Cerebellar cortex (tissue), 1 donor: ENCODE measurements around the gene MYLK3.
"Not testable (repeated sequence)": the region's sequence is repeated elsewhere in the genome, so short reads cannot be mapped to it uniquely, and the experiment has no call there.

Experiments used
- DNase-seq: peaks from one replicate; pipeline ENCODE4 v3.0.0-alpha.2; 2015; ENCODE audit warnings: low spot score

Gene MYLK3

GRCh38 chr16:46747777-46748651, at the start of gene MYLK3:
Gene MYLK3, minus strand, starts transcription at chr16:46748344. Its CDS starts 151 bp downstream, at chr16:46748193.
- peak; percentile 84 for DNase-seq

DNA sequence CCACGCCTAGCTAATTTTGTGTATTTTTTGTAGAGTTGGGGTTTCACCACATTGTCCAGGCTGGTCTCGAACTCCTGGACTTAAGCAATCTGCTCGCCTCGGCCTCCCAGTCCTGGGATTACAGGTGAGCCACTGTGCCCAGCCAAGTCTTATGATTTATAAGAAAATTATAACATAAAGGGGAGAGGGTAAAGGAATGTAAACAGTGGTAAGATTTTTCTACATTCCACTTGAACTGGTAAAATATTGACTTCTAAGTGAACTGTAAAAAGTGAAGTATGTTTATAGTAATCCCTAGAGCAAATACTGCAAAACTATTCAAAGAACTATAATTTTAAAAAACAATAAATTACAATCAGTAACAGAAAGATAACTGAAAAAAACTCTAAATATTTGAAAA, 49.4 kb upstream of the MYLK3 start:
- no peak for DNase-seq

DNA sequence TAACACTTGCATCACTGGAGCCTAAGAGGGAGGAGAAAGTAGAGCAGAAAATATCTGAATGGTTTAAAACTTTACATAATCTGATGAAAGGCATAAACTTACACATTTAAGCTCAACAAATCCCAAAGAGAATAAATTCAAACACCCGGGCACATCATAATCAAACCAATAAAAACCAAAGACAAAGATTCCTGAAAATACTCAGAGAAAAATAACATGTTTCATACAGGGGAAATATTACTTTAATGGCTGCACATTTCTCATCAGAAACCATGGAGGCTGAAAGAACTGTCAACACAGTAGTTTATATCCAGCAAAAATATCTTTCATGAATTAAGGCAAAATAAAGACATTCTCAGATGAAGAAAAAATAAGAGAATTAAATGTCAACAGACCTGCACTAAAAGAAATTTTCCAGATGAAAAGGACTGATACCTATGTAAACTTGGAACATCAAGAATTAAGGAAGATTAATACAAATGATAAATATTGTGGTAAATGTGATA, 48.7 kb upstream of the MYLK3 start:
- DNase-seq, result no peak

DNA sequence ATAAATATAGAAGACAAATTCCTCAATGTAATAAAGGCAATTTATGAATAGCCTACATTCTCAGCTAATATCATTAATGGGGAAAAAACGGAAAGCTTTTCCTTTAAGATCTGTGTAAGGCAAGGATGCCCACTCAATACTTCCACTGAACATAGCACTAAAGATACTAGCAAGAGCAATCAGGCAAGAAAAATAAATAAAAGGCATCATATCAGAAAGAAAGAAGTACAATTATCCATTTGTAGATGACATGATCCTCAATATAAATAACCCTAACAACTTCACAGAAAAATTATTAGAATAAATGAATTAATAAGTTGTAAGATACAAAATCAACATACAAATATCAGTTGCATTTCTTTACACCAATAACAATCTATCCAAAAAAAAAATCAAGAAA, 45.7 kb upstream of the MYLK3 start:
- DNase-seq, result no peak

GRCh38 chr16:46790599-46791270, 42.6 kb upstream of the MYLK3 start:
- peak; percentile 9 for DNase-seq

DNA sequence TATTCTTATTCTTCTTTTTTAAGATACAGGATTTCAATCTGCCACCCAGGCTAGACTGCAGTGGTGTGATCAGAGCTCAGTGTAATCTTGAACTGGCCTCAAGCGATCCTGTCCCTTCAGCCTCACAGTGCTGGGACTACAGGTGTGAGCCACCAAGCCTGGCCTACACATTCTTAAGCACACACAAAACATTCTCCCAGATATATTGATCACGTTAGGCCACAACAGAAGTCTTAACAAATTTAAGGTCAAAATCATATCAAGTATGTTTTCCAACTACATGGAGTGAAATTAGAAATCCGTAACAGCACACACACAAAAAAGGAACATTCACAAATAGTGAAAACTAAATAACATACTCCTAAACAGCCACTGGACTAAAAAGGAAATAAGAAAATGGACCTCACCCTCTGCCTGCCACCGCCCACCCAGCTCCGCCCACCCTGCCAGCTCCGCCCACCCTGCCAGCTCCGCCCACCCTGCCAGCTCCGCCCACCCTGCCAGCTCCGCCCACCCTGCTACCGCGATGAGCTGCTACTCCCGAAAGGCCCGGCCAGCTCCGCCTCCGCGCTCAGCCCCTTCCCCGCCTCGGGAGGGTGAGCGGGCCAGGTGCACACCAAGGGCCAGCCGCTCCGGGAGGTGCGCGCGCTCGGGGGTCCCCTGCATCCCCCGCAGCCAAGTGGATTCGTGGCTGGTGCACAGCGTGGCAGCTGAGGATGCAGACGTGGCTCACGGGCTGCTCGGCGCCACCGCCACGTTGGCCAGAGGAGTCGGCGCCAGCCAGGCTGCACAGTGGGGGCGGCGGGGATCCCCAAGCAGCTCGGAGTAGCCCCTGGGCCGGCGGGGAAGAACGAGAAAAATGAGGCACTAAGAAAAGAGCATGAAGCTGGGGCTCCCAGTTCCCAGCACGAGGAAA, 41.6 kb upstream of the MYLK3 start:
- peak; percentile 52 for DNase-seq

DNA sequence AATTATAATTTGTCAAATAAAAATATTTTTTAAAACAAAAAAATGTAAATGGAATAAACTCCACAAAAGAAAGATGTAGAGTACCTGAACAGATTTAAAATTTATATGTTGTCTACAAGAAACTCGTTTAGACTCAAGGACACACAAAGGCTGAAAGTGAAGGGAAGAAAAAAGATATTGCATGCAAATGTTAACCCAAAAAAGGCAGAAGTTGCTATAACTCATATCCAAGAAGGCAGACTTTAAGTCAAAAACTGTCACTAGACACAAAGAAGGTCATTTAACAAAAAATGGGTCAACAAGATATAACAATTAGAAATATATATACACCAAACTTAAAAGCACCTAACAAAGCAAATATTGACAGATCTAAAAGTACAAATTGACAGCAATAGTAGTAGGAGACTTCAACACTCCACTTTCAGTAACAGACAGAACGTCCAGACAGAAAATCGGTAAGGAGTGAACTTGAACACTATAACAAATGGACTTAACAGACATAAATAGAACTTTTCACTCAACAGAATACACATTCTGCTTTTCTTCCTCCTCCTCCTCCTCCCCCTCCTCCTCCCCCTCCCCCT, 40.8 kb upstream of the MYLK3 start:
- no peak for DNase-seq

DNA sequence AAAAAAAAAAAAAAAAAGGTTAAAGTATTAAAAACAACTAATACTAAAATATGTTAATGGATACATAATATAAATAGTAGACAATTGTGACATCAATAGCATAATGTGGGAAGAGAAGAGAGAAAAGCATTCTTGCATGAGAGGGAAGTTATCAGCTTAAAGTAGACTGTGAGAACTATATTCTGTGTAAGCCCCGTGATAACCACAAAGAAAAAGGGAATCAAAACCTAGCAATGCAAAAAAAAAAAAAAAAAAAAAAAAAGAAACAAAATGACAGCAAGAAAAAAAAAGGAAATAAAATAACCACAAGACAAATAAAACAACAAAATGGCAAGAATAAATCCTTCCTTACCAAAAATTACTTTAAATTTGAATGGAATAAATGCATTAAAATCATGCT, 39.8 kb upstream of the MYLK3 start:
- DNase-seq, result no peak

- no peak for DNase-seq
Observed at GRCh38 chr16:46785076-46785845, 37.1 kb upstream of the MYLK3 start.

- not testable (repeated sequence) for DNase-seq
Observed at GRCh38 chr16:46784569-46784968, 36.4 kb upstream of the MYLK3 start.

GRCh38 chr16:46783800-46784199, 35.7 kb upstream of the MYLK3 start:
- no peak for DNase-seq

GRCh38 chr16:46782320-46782719, 34.2 kb upstream of the MYLK3 start:
- no peak for DNase-seq

DNA sequence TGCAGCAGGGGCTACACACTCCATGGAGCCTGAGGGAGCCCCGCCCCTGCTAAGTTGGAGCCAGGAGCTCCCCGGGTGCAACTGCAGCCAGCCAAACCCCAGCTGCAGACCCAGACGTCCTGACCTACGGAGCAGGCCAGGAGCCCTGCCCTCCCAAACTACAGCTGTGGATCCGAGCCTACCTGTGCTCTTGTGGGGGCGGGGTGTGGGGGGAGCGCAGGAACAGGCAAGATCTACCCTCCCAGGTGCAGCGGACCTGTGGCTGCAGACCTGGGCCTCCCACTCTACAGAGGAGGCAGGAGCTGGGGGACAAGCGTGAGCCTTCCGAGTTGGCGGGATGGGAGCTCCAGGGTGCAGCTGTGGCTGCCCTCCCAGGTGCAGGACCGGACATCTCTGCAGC, 29.7 kb upstream of the MYLK3 start:
- DNase-seq, result no peak

DNA sequence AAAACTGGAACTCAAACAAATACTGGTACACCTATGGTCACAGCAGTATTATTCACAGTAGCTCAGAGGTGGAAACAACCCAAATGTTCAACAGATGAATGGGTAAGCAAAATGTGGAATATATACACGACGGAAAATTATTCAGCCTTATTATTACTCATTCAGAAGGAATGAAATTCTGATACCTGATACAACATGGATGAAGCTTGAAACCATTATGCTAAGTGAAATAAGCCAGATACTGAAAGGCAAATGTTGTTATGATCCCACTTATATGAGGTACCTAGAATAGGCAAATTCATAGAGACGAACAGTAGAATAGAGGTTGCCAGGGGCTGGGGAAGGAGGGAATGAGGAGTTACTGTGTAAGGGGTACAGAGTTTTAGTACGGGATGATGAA, 27.1 kb upstream of the MYLK3 start:
- no peak for DNase-seq

- no peak for DNase-seq
Observed at GRCh38 chr16:46774743-46775177, 26.6 kb upstream of the MYLK3 start.

- no peak for DNase-seq
Observed at GRCh38 chr16:46772463-46772862, 24.3 kb upstream of the MYLK3 start.

GRCh38 chr16:46768809-46769208, 20.7 kb upstream of the MYLK3 start:
- no peak for DNase-seq

GRCh38 chr16:46765050-46765449, 16.9 kb upstream of the MYLK3 start:
- DNase-seq, result no peak

GRCh38 chr16:46763147-46763546, 15.0 kb upstream of the MYLK3 start:
- peak; percentile 88 for DNase-seq

DNA sequence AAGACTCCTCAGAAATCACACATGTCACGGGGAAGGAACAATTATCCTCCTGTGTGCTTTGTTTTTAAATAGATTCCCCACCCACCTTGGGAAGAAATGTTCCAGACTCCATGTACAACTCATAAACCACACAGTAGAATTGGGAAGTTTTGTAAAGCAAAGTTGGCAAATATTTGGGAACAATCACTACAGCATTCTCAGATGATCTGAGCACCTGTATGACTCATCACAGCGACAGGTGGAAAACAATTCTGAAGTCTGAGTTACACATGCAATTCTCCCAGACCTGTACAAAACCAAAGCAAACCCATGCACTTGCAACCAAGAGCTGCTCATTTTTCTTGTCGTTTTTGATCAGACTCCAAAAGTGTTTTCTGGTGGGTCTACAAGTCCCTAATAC, 14.4 kb upstream of the MYLK3 start:
- DNase-seq, result no peak

DNA sequence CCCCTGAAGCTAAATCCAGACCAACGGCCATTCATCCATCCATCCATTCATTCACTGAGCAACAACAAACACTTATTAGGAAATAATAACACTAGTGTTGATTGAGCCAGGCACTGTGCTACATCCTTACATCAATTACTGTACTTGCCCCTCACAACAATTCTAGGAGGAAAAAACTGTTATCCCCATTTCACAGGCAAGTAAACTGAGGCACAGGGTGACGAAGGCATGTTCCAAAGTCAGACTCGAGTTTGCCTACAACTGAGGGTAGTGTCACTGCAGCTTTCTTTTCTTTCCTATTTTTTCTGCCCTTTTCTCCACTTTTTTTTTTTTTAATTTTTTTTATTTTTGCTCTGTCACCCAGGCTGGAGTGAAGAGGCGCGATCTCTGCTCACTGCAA, 11.2 kb upstream of the MYLK3 start:
- DNase-seq, result no peak
